NCI-H82 treated with DMSO at 0.1 percent for 48 hours (cell line): Measurements from ENCODE around the gene OSBPL6.
A peak's percentile ranks its signal among the peaks of the same experiment; 100 is the strongest.

Experiments
- DNase-seq: peaks from one replicate; lab custom pipeline; 2025; ENCODE audit not compliant: unreplicated experiment; lab: John Stamatoyannopoulos, UW

OSBPL6 gene

DNA sequence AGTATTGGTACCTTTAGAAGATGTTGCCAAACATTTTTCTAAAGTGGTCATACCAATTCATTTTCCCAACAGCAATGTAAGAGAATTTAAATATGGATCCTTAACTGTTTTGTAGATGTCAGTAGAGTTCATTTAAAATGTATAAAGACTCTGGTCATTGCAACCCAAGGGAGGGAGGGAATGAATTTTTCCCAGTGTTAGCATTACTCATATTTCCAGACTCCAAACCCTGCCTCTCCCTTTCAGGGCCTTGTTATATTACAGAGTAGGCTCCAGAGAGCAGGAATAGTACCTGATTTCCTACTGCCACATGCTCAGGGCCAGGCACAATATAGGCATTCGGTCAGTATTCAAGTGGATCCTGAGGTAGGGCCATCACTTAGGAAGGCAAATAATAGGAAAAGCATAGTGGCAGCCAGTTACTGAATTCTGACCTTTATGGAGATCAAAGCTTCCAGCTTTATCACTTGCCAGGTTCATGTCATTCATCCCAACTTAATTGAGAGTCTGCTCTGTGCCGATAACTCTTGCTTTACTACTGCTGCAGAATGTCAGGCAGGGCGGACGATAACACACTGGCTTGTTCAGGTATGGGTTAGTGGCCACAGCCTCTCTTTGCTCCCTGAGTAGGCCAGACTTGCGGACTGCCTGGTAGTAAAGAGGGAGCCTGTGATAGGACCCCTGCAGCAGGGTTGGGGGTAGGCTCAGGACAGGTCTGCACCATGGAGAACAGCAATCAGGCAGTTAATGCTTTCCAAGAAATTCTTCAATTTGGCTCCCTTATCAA is 75.3 kb downstream of the OSBPL6 start:
- DNase-seq = no peak

DNA sequence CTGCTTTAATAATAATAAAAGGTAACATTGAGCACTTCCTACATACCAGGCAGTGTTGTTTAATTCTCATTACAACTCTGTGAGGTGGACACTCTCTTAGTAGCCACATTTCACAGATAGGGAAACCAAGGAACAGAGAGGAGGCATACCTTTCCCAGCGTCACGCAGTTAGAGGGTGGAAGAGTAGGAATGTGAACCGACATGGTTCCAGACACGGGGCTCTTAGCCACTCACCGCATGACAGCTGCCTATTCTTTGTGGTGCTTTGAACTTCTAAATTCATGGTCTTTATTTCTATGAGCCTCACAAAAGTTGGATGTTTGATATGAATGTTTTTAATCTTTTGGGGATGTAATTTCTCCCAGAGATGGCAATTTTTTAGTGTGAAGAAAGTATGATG is 76.0 kb downstream of the OSBPL6 start:
- no peak for DNase-seq

GRCh38 chr2:178271094-178271493 is 76.8 kb downstream of the OSBPL6 start:
- DNase-seq = no peak

GRCh38 chr2:178271629-178272333 is 77.5 kb downstream of the OSBPL6 start:
- no peak for DNase-seq

DNA sequence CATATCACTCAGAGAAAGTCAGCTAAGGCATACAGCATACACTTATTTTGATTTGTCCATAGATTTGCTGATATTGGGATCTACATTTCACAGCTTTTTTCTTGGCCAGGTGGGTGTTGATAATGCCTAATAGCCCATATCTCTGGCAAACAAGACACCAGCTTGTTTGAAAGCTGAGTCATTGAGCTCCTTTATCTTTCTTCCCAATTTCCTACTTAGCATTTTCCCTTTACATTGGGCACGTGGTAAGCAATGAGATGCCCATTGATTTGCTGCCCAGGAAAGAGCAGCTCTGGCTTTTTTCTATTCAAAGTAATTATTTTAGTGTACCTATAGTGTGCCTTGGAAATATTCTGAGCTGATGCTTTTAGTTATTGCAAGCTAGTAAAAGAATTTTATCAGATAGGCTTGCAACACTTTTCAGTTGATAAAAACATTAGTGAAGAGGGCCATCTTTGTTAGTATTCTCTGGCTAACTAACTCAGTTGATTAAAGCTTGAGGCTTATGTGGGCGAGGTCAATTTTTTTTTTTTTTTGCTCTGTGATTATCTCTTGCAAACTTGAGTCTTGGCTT is 79.6 kb downstream of the OSBPL6 start:
- DNase-seq = no peak

- no peak for DNase-seq
These were observed 81.3 kb downstream of the OSBPL6 start for GRCh38 chr2:178275600-178275999.

DNA sequence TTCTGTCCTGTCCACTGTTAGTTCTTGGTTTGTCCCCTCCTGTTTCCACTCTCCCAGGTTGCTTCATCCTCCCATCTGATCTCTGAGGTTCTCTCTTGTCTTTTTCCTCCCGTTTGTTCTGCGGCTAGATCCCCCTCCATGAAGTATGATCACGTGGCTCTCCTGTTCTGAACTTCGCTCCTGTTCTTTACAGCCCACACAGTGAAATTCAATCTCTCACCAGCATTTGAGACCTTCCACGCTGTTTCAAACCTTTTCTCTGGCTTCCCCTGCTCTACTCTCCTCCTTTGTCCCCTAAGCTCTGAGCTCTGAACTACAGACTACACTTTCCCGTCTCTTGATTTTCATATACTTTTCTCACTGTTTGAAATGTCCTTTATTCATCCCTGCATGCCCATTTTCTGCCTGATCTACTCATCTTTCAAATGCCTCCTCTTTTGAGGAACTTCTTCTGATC is 83.5 kb downstream of the OSBPL6 start:
- no peak for DNase-seq

DNA sequence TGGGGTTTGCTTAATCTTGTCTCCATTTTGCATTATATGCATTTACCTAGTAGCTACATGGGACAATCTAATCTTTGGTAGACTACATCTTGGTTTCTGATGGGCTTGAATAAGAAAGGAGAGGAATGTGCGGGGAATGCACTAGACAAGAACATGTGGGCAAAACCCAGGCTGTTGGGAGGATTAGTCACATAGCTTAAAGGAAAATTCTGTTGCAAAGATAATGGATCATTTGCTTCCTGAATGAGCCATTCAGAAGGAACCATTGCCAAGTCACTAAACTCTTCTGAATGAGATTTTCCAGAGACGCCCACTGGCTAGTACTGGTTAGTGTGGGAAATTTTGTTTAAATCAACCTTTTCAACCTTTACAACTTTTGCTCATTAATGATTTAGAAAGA is 84.8 kb downstream of the OSBPL6 start:
- DNase-seq = no peak

DNA sequence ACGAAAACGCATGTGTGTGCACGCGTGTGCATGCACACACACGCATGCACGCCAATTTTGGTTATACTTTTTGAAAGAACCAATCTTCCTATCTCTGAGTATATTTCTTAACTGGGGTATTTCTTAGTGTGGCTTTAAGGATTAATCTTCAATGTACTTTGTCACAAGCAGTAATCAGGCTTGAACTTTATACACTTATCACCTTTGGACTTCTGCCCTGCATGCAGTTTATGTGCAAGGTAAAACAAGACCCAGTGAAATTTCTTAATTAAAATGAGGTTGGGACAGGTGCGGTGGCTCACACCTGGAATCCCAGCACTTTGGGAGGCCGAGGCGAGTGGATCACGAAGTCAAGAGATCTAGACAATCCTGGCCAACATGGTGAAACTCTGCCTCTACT is 85.3 kb downstream of the OSBPL6 start:
- no peak for DNase-seq

DNA sequence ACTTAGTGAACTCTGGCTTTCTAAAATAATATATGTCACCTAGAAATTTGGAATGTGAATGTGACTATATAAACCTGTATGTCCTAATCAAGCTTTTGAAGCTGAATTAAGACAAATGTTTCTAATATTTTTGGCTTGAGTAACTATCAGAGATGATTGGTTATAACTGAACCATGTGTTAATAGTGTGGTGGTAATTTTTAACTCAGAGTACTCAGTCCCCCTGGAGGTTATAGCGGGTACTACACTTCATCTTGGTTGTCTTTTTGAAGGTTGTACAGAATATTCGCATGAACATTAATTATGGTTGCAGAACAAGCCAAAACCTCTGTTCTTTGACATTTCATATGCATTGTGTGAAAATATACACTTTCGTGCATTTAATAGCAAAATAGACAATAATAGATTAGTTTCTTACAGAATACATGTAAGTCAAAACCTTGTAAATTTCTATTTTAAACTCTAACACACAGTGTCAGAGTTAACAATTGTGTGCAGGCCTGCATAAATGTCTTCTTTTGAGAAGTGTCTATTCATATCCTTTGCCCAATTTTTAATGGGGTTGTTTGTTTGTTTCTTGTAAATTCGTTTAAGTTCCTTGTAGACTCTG is 86.0 kb downstream of the OSBPL6 start:
- peak; percentile 10 for DNase-seq

DNA sequence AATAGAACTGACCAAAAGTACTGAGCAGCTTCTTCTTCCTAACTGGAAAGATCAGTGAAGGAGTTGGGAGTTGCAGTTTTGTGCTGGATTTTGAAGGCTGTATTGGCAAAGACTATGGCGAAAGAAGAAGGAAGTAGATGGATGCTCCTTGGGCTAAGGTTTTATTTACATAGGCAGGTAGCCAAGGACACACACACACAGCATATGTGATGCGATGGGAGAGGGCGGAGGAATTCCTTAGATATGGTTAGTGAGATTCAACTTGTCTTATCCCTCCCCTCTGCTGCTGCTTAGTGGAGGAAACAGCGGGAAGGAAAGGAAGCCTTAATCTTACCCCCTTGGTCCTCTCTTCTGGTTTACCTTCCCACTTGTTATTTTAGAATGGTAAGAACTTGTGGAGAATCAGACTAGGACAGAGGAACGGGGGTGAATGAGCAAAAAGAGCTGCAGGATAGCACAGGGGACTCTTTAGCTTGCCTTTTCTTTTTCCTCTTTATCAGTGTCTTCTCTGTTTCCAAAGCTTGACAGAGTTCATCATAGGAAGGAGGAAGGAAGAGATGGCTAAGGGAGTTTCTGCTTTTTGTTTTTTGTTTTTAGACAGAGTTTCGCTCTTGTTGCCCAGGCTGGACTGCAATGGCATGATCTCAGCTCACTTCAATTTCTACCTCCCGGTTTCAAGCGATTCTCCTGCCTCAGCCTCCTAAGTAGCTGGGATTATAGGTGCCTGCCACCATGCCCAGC is 87.9 kb downstream of the OSBPL6 start:
- DNase-seq = no peak

DNA sequence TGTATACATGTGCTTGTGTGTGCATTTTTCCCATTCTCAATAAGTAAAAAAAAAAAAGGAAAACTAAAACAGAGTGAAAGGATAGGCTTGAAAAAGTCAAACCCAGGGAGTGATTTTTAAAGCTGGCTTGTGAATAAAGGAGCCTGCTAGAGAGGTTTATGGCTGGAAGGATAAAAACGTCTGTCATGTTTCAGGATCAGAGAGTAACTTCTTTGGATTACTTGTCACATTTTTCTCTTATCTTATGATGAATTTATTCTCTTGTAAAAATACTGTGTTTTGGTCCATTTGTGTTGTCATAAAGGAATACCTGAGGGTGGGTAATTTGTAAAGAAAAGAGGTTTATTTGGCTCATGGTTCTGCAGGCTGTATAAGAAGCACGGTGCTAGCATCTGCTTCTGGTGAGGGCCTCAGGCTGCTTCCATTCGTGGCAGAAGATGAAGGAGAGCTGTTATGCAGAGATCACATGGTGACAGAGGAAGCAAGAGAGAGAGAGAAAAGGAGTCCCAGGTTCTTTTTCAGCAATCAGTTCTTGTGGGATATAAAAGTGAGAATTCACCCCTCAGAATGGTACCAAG is 89.1 kb downstream of the OSBPL6 start:
- no peak for DNase-seq

GRCh38 chr2:178284613-178285286 is 90.4 kb downstream of the OSBPL6 start:
- DNase-seq = no peak

- DNase-seq = no peak
These were observed 90.9 kb downstream of the OSBPL6 start for GRCh38 chr2:178285287-178285615.

DNA sequence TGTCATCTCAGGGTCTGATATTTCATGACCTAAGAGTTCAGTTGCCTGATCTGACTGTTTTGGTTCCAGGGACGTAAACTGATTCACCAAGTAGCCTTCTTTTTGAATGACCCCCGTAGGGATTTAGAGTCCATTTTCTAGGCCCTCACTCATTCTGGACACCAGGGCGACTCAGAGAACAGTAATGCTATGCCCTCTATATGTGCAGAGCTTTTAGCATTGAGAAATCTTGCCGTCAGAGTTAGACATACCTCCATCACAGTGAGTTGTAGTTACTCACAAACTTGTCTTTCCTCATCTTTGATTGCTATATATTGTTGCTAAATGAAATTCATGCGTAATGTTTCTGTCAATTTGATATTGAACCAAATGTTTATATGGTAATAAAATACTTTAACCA is 92.3 kb downstream of the OSBPL6 start:
- DNase-seq = no peak

- DNase-seq = no peak
These were observed 93.5 kb downstream of the OSBPL6 start for GRCh38 chr2:178287652-178288344.

DNA sequence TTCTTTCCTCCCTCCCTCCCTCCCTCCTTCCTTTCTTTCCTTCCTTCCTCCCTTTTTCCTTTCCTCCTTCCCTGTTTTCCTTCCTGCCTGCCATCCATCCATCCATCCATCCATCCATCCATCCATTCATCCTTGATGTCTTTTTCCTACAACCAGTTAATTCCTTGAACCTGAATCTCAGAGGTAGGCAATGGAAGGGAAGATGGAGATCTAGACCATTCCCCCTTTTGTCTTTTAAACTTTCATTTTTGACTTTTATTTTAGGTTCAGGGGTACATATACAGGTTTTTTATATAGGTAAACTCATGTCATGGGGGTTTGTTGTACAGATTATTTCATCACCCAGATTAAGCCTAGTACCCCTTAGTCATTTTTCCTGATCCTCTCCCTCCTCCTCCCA is 97.4 kb downstream of the OSBPL6 start:
- DNase-seq = no peak

GRCh38 chr2:178292586-178292985 is 98.3 kb downstream of the OSBPL6 start:
- no peak for DNase-seq

DNA sequence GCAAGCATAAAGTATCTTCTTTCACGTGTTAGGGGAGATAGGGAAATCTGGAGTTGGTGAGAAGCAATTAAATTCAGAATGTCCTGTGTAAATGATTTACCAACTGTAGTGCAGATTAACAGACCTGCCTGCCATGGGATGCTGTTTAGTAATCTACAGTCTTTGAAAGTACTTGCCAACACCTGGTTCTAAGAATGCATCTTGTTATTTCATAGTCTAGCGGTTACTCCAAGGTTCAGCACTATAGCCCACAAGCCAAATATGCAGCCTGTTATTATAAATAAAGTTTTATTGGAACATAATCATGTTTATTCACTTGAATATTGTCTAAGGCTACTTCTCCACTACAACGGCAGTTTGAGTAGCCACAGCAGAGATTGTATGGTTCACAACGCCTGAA is 100.8 kb downstream of the OSBPL6 start:
- no peak for DNase-seq

GRCh38 chr2:178295906-178296305 is 101.6 kb downstream of the OSBPL6 start:
- no peak for DNase-seq
